Lower leg skin (tissue), 3 donors: ENCODE data around the gene SLC35F4.

ENCODE experiments used
- CTCF ChIP-seq, 3 donors: fragments of 450-650 bp; IDR thresholded peaks; one replicate each; pipeline ENCODE4 v1.5.1; 2016; ENCODE audit warnings: antibody characterized with exemption in 3 of 3, mild to moderate bottlenecking in 3 of 3, moderate library complexity in 2 of 3
- POLR2A ChIP-seq, 2 donors: fragments of 450-650 bp; IDR thresholded peaks; one replicate each; pipeline ENCODE4 v1.6.1; 2016 to 2017; ENCODE audit warnings: antibody characterized with exemption in 2 of 2, mild to moderate bottlenecking in 1 of 2, moderate library complexity in 1 of 2

- TF ChIP-seq CTCF (IDR thresholded peaks at IDR 0.05) (no peak), POLR2A (IDR thresholded peaks at IDR 0.05) (no peak)
These were observed 47.4 kb downstream of the SLC35F4 start for GRCh38 chr14:57818511-57818910.
